DMS53 treated with DMSO at 0.1 percent for 48 hours (cell line): ENCODE data around the gene SOX13.

ENCODE experiments used
- DNase-seq: peaks from one replicate; lab custom pipeline; 2025; ENCODE audit not compliant: unreplicated experiment; lab: John Stamatoyannopoulos, UW

SOX13 gene

GRCh38 chr1:204105131-204105515, 32.2 kb downstream of the SOX13 start:
- DNase-seq = no peak

- DNase-seq = no peak
These were observed 33.9 kb downstream of the SOX13 start for GRCh38 chr1:204106825-204107224.

GRCh38 chr1:204107892-204108291, 35.0 kb downstream of the SOX13 start:
- DNase-seq = no peak

- DNase-seq = no peak
These were observed 35.6 kb downstream of the SOX13 start for GRCh38 chr1:204108312-204109141.

- peak; percentile 78 for DNase-seq
These were observed 38.1 kb downstream of the SOX13 start for GRCh38 chr1:204110894-204111633.

- no peak for DNase-seq
These were observed 40.2 kb downstream of the SOX13 start for GRCh38 chr1:204112876-204113730.

- DNase-seq = no peak
These were observed 41.0 kb downstream of the SOX13 start for GRCh38 chr1:204113896-204114295.

GRCh38 chr1:204114606-204115005, 41.7 kb downstream of the SOX13 start:
- DNase-seq = no peak

- no peak for DNase-seq
These were observed 42.2 kb downstream of the SOX13 start for GRCh38 chr1:204115116-204115515.

GRCh38 chr1:204116539-204116938, 43.6 kb downstream of the SOX13 start:
- no peak for DNase-seq

GRCh38 chr1:204121840-204122555, 49.1 kb downstream of the SOX13 start:
- DNase-seq = no peak

- DNase-seq = no peak
These were observed 50.5 kb downstream of the SOX13 start for GRCh38 chr1:204123376-204123775.

GRCh38 chr1:204124639-204125038, 51.7 kb downstream of the SOX13 start:
- DNase-seq = no peak

GRCh38 chr1:204125759-204126351, 52.9 kb downstream of the SOX13 start:
- no peak for DNase-seq

GRCh38 chr1:204126386-204126785, 53.5 kb downstream of the SOX13 start:
- DNase-seq = no peak

- DNase-seq = no peak
These were observed 54.0 kb downstream of the SOX13 start for GRCh38 chr1:204126956-204127355.

GRCh38 chr1:204127597-204128242, 54.8 kb downstream of the SOX13 start:
- DNase-seq = peak; percentile 81

- DNase-seq = no peak
These were observed 55.6 kb downstream of the SOX13 start for GRCh38 chr1:204128464-204128963.
